ENCODE measurements around the gene IQSEC2.

Gene IQSEC2

GRCh38 chrX:53305996-53306937, 24.9 kb upstream of the IQSEC2 start:
- TF ChIP-seq TAF1 (IDR thresholded peaks at IDR 0.05; ENCODE audit: low read depth), result no peak
- TF ChIP-seq EGR1 (IDR thresholded peaks at IDR 0.05), result no peak
- TF ChIP-seq TCF12 (IDR thresholded peaks at IDR 0.05; ENCODE audit: low read depth), result no peak
- TF ChIP-seq TEAD4 (IDR thresholded peaks at IDR 0.05), result no peak
- TF ChIP-seq EP300 (IDR thresholded peaks at IDR 0.05; ENCODE audit: borderline replicate concordance), result no peak
- no peak for TF ChIP-seq CREB1 (IDR thresholded peaks at IDR 0.05; ENCODE audit: low read depth)
- TF ChIP-seq MAX (IDR thresholded peaks at IDR 0.05), result no peak
- no peak for TF ChIP-seq YY1 (IDR thresholded peaks at IDR 0.05; ENCODE audit: low read depth)
- TF ChIP-seq CEBPB (IDR thresholded peaks at IDR 0.05), result no peak
- TF ChIP-seq NFIC (IDR thresholded peaks at IDR 0.05), result no peak
- no peak for TF ChIP-seq ZBTB7A (IDR thresholded peaks at IDR 0.05; ENCODE audit: low read depth)
- TF ChIP-seq REST (IDR thresholded peaks at IDR 0.05; ENCODE audit: low read depth), result no peak
- no peak for TF ChIP-seq USF1 (IDR thresholded peaks at IDR 0.05)
- TF ChIP-seq FOXM1 (IDR thresholded peaks at IDR 0.05; ENCODE audit: borderline replicate concordance, low read depth), result no peak
- no peak for TF ChIP-seq RAD21 (IDR thresholded peaks at IDR 0.05; ENCODE audit: low read depth)

- TF ChIP-seq CREB1 (IDR thresholded peaks at IDR 0.05; ENCODE audit: low read depth) (no peak), ZBTB7A (IDR thresholded peaks at IDR 0.05; ENCODE audit: low read depth) (no peak), REST (IDR thresholded peaks at IDR 0.05; ENCODE audit: low read depth) (no peak), USF1 (IDR thresholded peaks at IDR 0.05) (no peak), EGR1 (IDR thresholded peaks at IDR 0.05) (no peak), NFIC (IDR thresholded peaks at IDR 0.05) (no peak), MAX (IDR thresholded peaks at IDR 0.05) (no peak), TAF1 (IDR thresholded peaks at IDR 0.05; ENCODE audit: low read depth) (no peak), RAD21 (IDR thresholded peaks at IDR 0.05; ENCODE audit: low read depth) (no peak), TCF12 (IDR thresholded peaks at IDR 0.05; ENCODE audit: low read depth) (no peak), CEBPB (IDR thresholded peaks at IDR 0.05) (no peak), YY1 (IDR thresholded peaks at IDR 0.05; ENCODE audit: low read depth) (no peak), FOXM1 (IDR thresholded peaks at IDR 0.05; ENCODE audit: borderline replicate concordance, low read depth) (no peak), TEAD4 (IDR thresholded peaks at IDR 0.05) (no peak), EP300 (IDR thresholded peaks at IDR 0.05; ENCODE audit: borderline replicate concordance) (no peak)
These were observed 24.0 kb upstream of the IQSEC2 start for GRCh38 chrX:53305219-53305995.

GRCh38 chrX:53303195-53303594, 21.8 kb upstream of the IQSEC2 start:
- TF ChIP-seq USF1 (IDR thresholded peaks at IDR 0.05) (no peak), EGR1 (IDR thresholded peaks at IDR 0.05) (no peak), TAF1 (IDR thresholded peaks at IDR 0.05; ENCODE audit: low read depth) (no peak), EP300 (IDR thresholded peaks at IDR 0.05; ENCODE audit: borderline replicate concordance) (no peak), NFIC (IDR thresholded peaks at IDR 0.05) (no peak), CEBPB (IDR thresholded peaks at IDR 0.05) (no peak), CREB1 (IDR thresholded peaks at IDR 0.05; ENCODE audit: low read depth) (no peak), TEAD4 (IDR thresholded peaks at IDR 0.05) (no peak), ZBTB7A (IDR thresholded peaks at IDR 0.05; ENCODE audit: low read depth) (no peak), FOXM1 (IDR thresholded peaks at IDR 0.05; ENCODE audit: borderline replicate concordance, low read depth) (no peak), REST (IDR thresholded peaks at IDR 0.05; ENCODE audit: low read depth) (no peak), MAX (IDR thresholded peaks at IDR 0.05) (no peak), YY1 (IDR thresholded peaks at IDR 0.05; ENCODE audit: low read depth) (no peak), TCF12 (IDR thresholded peaks at IDR 0.05; ENCODE audit: low read depth) (no peak), RAD21 (IDR thresholded peaks at IDR 0.05; ENCODE audit: low read depth) (no peak)
